Osteoblast (primary cell): ENCODE data around the gene BRCA1. TPM values are rescaled to one million over a fixed set of nuclear protein-coding genes. Genes with fewer than 3 reads are reported as not detected.

Source experiments
- DNase-seq: peaks from one replicate; pipeline ENCODE4 v3.0.0; 2011; ENCODE audit warnings: low spot score, mixed read lengths; ENCODE audit not compliant: insufficient read length; ENCODE audit errors: missing footprints
- H2AFZ ChIP-seq: 2 replicates; pipeline ENCODE4 v1.6.0; 2011; ENCODE audit warnings: mild to moderate bottlenecking, low read length
- H3K27ac ChIP-seq: 2 replicates; pipeline ENCODE4 v1.5.1; 2011; ENCODE audit warnings: mild to moderate bottlenecking, low read depth, low read length, moderate library complexity
- H3K27me3 ChIP-seq: 2 replicates; pipeline ENCODE4 v1.6.0; 2012; ENCODE audit warnings: mild to moderate bottlenecking, control low read depth, inconsistent platforms, low read length, moderate library complexity; ENCODE audit not compliant: insufficient read depth
- H3K36me3 ChIP-seq: 2 replicates; pipeline ENCODE4 v1.5.1; 2011; ENCODE audit warnings: mild to moderate bottlenecking, low read length, control low read depth, moderate library complexity; ENCODE audit not compliant: insufficient read depth
- H3K4me1 ChIP-seq: 2 replicates; pipeline ENCODE4 v1.5.1; 2011; ENCODE audit warnings: mild to moderate bottlenecking, low read length, control low read depth, moderate library complexity; ENCODE audit not compliant: insufficient read depth
- H3K4me2 ChIP-seq: 2 replicates; pipeline ENCODE4 v1.6.0; 2011; ENCODE audit warnings: mild to moderate bottlenecking, low read length; ENCODE audit not compliant: insufficient read depth
- H3K4me3 ChIP-seq: fragments of 200-600 bp; sonication (generic); 3 replicates; pipeline ENCODE4 v1.5.1; 2012; ENCODE audit warnings: mild to moderate bottlenecking, low read length, inconsistent platforms; ENCODE audit not compliant: insufficient read depth
- H3K79me2 ChIP-seq: 2 replicates; pipeline ENCODE4 v1.6.0; 2012; ENCODE audit warnings: mild to moderate bottlenecking, low read length, control low read depth, inconsistent platforms; ENCODE audit not compliant: insufficient read depth
- H3K9me3 ChIP-seq: 2 replicates; pipeline ENCODE4 v1.5.1; 2011; ENCODE audit warnings: low read depth, low read length, control low read depth
- H4K20me1 ChIP-seq: 2 replicates; pipeline ENCODE4 v1.6.0; 2012; ENCODE audit warnings: mild to moderate bottlenecking, low read length, control low read depth; ENCODE audit not compliant: insufficient read depth
- CTCF ChIP-seq: IDR thresholded peaks from 2 replicates; pipeline ENCODE4 v1.5.1; 2011; ENCODE audit warnings: mild to moderate bottlenecking, low read depth, low read length, moderate library complexity; ENCODE audit errors: extremely low read depth
- total RNA-seq: library from RNA; depleted of rRNA; stranded (reverse); fragments of >200 nt; gene quantifications from 2 replicates; pipeline ENCODE4 v1.2.3, GENCODE V29; 2012

BRCA1 gene
- total RNA-seq, 1 donor: 5.4 TPM

GRCh38 chr17:43025766-43026537 is 99.2 kb downstream of the BRCA1 start:
- Histone ChIP-seq H3K4me1 (peaks cover 4% of the 10 kb centered on the region), H3K79me2 (peaks cover 15% of the 10 kb centered on the region), H3K36me3 (no peaks in the 10 kb centered on the region), H2AFZ (no peak overlapping the region), H3K27ac (no peak overlapping the region), H3K4me3 (no peak overlapping the region), H3K4me2 (no peak overlapping the region), H3K9me3 (no peaks in the 10 kb centered on the region), H4K20me1 (no peaks in the 10 kb centered on the region), H3K27me3 (no peaks in the 10 kb centered on the region)
- DNase-seq: peak; percentile 90
- no peak for TF ChIP-seq CTCF

- Histone ChIP-seq H3K36me3 (peaks cover 1% of the 10 kb centered on the region), H3K9me3 (no peaks in the 10 kb centered on the region), H3K79me2 (peaks cover 20% of the 10 kb centered on the region), H3K4me1 (peaks cover 11% of the 10 kb centered on the region), H4K20me1 (peaks cover 2% of the 10 kb centered on the region), H3K4me2 (peak overlapping the region; percentile 63), H3K27ac (no peak overlapping the region), H2AFZ (peak overlapping the region; percentile 59), H3K27me3 (no peaks in the 10 kb centered on the region), H3K4me3 (peak overlapping the region; percentile 56)
- DNase-seq: no peak
- TF ChIP-seq CTCF: no peak
Measured at GRCh38 chr17:43025290-43025657, 99.9 kb downstream of the BRCA1 start.

- peaks cover 26% of the 10 kb centered on the region for H3K79me2 ChIP-seq
Measured at GRCh38 chr17:43024407-43025289, 100.5 kb downstream of the BRCA1 start, which contains the start of gene RND2. Gene RND2, plus strand, starts transcription at chr17:43025231. Its CDS starts 117 bp downstream, at chr17:43025348.

More at GRCh38 chr17:43024407-43025289, 100.5 kb downstream of the BRCA1 start, which contains the start of gene RND2:
- Histone ChIP-seq H3K27me3 (no peaks in the 10 kb centered on the region), H2AFZ (peak within 1 kb of the TSS; percentile 96), H3K4me1 (peaks cover 17% of the 10 kb centered on the region), H3K36me3 (peaks cover 4% of the 10 kb centered on the region), H4K20me1 (peaks cover 5% of the 10 kb centered on the region), H3K27ac (peak within 1 kb of the TSS; percentile 63), H3K9me3 (no peaks in the 10 kb centered on the region), H3K4me2 (peak within 1 kb of the TSS; percentile 93), H3K4me3 (peak within 1 kb of the TSS; percentile 74)
- peak; percentile 100 for DNase-seq
- peak; percentile 91 for TF ChIP-seq CTCF
